ENCODE data around the gene CSTF2T.

The CSTF2T gene

GRCh38 chr10:51653025-51653424 lies 46.4 kb downstream of the CSTF2T start:
- no peaks in the 10 kb centered on the region for H3K79me2 ChIP-seq (ENCODE audit: insufficient read depth, low read length)
- no peaks in the 10 kb centered on the region for H3K9me2 ChIP-seq (replicated peaks; ENCODE audit: insufficient read depth, low read length)
- H3K4me3 ChIP-seq (ENCODE audit: insufficient read depth, low read length, poor library complexity, severe bottlenecking) = no peak overlapping the region
- H3K27me3 ChIP-seq (ENCODE audit: low read length) = no peaks in the 10 kb centered on the region
- H3K36me3 ChIP-seq (ENCODE audit: low read length) = no peaks in the 10 kb centered on the region
- H4K20me1 ChIP-seq (ENCODE audit: low read depth, low read length) = no peaks in the 10 kb centered on the region
- H3K9ac ChIP-seq (ENCODE audit: low read length) = no peak overlapping the region
- H3F3A ChIP-seq (ENCODE audit: insufficient read depth) = no peaks in the 10 kb centered on the region
- H3K27ac ChIP-seq (ENCODE audit: low read depth, low read length) = no peak overlapping the region
- TF ChIP-seq CTCF (IDR thresholded peaks at IDR 0.05; ENCODE audit: insufficient read depth, low read length, poor library complexity, severe bottlenecking) (no peak), EZH2phosphoT487 (conservative IDR thresholded peaks at IDR 0.05; ENCODE audit: low read length) (no peak)
- no peaks in the 10 kb centered on the region for H3K9me3 ChIP-seq (ENCODE audit: insufficient read depth, low read length)
- no peak overlapping the region for H2AFZ ChIP-seq (ENCODE audit: low read depth, low read length, severe bottlenecking)
- H3K4me2 ChIP-seq (ENCODE audit: low read depth, low read length, poor library complexity, severe bottlenecking) = no peak overlapping the region

- no peak overlapping the region for H3K4me2 ChIP-seq (ENCODE audit: low read depth, low read length, poor library complexity, severe bottlenecking)
- no peaks in the 10 kb centered on the region for H3K9me3 ChIP-seq (ENCODE audit: insufficient read depth, low read length)
- H3K9me2 ChIP-seq (replicated peaks; ENCODE audit: insufficient read depth, low read length) = no peaks in the 10 kb centered on the region
- TF ChIP-seq EZH2phosphoT487 (conservative IDR thresholded peaks at IDR 0.05; ENCODE audit: low read length) (no peak), CTCF (IDR thresholded peaks at IDR 0.05; ENCODE audit: insufficient read depth, low read length, poor library complexity, severe bottlenecking) (no peak)
- no peaks in the 10 kb centered on the region for H3K27me3 ChIP-seq (ENCODE audit: low read length)
- H3K4me3 ChIP-seq (ENCODE audit: insufficient read depth, low read length, poor library complexity, severe bottlenecking) = no peak overlapping the region
- no peaks in the 10 kb centered on the region for H3K36me3 ChIP-seq (ENCODE audit: low read length)
- no peaks in the 10 kb centered on the region for H3F3A ChIP-seq (ENCODE audit: insufficient read depth)
- no peaks in the 10 kb centered on the region for H3K79me2 ChIP-seq (ENCODE audit: insufficient read depth, low read length)
- H3K9ac ChIP-seq (ENCODE audit: low read length) = no peak overlapping the region
- H4K20me1 ChIP-seq (ENCODE audit: low read depth, low read length) = no peaks in the 10 kb centered on the region
- no peak overlapping the region for H2AFZ ChIP-seq (ENCODE audit: low read depth, low read length, severe bottlenecking)
- no peak overlapping the region for H3K27ac ChIP-seq (ENCODE audit: low read depth, low read length)
These were observed 48.3 kb downstream of the CSTF2T start for GRCh38 chr10:51651063-51651462.

GRCh38 chr10:51649064-51649463 lies 50.3 kb downstream of the CSTF2T start:
- no peaks in the 10 kb centered on the region for H3K27me3 ChIP-seq (ENCODE audit: low read length)
- no peak overlapping the region for H3K4me2 ChIP-seq (ENCODE audit: low read depth, low read length, poor library complexity, severe bottlenecking)

More at GRCh38 chr10:51649064-51649463, 50.3 kb downstream of the CSTF2T start:
- H3F3A ChIP-seq (ENCODE audit: insufficient read depth) = no peaks in the 10 kb centered on the region
- no peaks in the 10 kb centered on the region for H4K20me1 ChIP-seq (ENCODE audit: low read depth, low read length)
- no peak overlapping the region for H3K4me3 ChIP-seq (ENCODE audit: insufficient read depth, low read length, poor library complexity, severe bottlenecking)
- H3K9ac ChIP-seq (ENCODE audit: low read length) = no peak overlapping the region
- H2AFZ ChIP-seq (ENCODE audit: low read depth, low read length, severe bottlenecking) = no peak overlapping the region
- no peaks in the 10 kb centered on the region for H3K79me2 ChIP-seq (ENCODE audit: insufficient read depth, low read length)
- H3K36me3 ChIP-seq (ENCODE audit: low read length) = no peaks in the 10 kb centered on the region
- no peaks in the 10 kb centered on the region for H3K9me3 ChIP-seq (ENCODE audit: insufficient read depth, low read length)
- TF ChIP-seq CTCF (IDR thresholded peaks at IDR 0.05; ENCODE audit: insufficient read depth, low read length, poor library complexity, severe bottlenecking) = no peak
- no peak for TF ChIP-seq EZH2phosphoT487 (conservative IDR thresholded peaks at IDR 0.05; ENCODE audit: low read length)
- no peaks in the 10 kb centered on the region for H3K9me2 ChIP-seq (replicated peaks; ENCODE audit: insufficient read depth, low read length)
- H3K27ac ChIP-seq (ENCODE audit: low read depth, low read length) = no peak overlapping the region
